ENCODE data around the gene FAAP100.
A peak's percentile ranks its signal among the peaks of the same experiment; 100 is the strongest.

The FAAP100 gene

DNA sequence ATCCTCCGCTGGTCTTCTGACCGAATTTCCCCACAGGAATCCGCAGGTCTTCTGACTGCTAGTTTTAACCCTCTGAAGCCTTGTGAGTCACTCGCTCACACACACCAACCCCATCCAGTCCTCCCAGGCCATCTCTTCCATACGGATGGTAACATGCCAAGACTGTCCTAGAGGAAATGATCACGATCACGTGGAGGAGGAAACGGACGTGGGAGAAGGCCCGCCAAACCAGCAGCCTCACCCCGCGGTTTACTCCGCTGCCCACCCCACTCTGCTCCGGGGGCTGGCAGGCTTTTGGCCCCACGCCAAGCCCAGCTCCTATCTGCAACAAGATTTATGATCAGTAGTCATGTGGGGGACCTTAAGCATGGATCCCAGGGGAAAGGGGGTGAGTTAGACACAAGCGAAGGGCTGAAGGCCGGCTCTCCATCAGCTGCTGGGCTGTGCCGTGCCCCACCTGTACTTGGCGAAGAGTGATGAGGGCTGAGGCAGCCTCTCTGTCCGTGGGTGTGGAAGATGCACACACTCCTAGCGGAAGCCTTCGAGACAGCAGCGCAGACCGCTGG is 1.5 kb upstream of the FAAP100 start:
- no peak for DNase-seq (ENCODE audit: low read depth in 2 of 2)

DNA sequence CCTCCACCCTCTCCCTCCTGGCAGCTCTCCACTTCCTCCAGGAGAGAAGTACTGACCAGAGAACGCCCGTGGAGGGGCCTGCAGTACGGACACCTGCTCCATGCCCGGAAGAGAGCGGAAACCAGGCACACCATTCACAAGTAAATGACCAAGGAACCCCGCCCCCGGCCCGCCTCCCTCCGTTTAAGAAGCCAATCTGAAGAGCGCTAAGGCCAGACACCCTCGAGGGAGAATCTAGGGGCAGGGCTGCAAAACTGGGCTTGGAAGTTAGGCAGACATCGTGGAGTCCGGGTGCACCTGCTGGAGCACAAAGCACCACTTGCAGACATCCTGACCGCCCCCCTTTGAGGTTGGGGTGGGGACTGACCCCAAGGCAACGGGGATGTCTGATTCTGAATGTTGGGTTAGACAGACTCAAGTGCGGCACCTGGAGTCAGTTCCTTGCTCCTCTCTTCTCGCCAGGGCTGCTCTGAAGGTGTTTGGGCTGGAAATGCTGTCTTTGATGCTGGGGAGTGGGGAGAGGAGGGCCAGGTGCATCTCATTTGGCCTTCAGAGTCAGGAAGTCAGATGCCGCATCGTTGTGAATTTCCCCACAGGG is 964 bp upstream of the FAAP100 start:
- DNase-seq (ENCODE audit: low read depth in 2 of 2) = peak; percentile 65 to 67

GRCh38 chr17:81551458-81552243 is 502 bp downstream of the FAAP100 start:
- DNase-seq (ENCODE audit: low read depth in 2 of 2) = peak in 1 of 2 donors; percentile 16

- DNase-seq (ENCODE audit: low read depth in 2 of 2) = no peak
Measured at GRCh38 chr17:81550830-81551457, 1.2 kb downstream of the FAAP100 start.

DNA sequence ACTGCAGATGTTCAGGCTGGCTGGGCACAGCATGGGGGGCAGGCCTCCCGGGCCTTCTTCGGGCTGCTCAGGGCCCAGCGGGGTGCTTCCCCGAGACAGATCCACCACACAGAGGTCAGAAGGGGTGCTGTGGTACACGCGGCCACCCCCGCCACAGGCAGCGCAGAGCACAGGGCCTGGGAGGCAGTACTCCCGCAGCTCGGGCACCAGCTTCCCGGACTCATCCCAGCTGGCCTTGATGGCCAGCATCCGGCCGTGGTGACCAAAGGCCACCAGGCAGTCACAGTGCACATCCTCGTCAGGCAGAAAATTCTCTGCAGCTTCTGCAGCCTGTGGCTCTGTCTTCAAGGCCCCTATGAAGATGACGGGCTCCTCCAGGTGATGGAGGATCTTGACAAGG is 1.9 kb downstream of the FAAP100 start:
- DNase-seq (ENCODE audit: low read depth in 2 of 2) = no peak

- no peak for DNase-seq (ENCODE audit: low read depth in 2 of 2)
Measured at GRCh38 chr17:81549826-81550225, 2.3 kb downstream of the FAAP100 start.

- DNase-seq (ENCODE audit: low read depth in 2 of 2) = no peak
Measured at GRCh38 chr17:81549031-81549557, 3.1 kb downstream of the FAAP100 start.

DNA sequence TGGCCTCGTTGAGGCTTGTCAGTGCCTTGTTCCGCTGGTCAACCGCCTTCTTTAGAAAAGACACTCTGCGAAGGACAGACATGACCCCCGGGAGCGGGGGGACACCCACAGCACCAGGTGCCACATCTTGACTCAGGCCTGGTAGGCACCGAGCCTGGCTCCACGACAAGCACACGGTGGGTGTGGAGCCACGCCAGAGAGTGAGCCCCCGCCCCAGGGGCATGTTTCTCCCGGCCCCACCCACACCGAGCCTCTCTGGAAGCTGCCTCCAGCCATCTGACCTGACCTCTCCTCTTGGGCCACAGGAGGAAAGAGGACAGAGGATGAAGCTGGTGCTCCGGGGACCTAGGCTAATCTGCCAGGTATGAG is 4.6 kb downstream of the FAAP100 start:
- no peak for DNase-seq (ENCODE audit: low read depth in 2 of 2)

- no peak for DNase-seq (ENCODE audit: low read depth in 2 of 2)
Measured at GRCh38 chr17:81546906-81547613, 5.1 kb downstream of the FAAP100 start.

GRCh38 chr17:81545160-81545949 is 6.8 kb downstream of the FAAP100 start:
- no peak for DNase-seq (ENCODE audit: low read depth in 2 of 2)

- DNase-seq (ENCODE audit: low read depth in 2 of 2) = no peak
Measured at GRCh38 chr17:81544281-81544974, 7.7 kb downstream of the FAAP100 start.

DNA sequence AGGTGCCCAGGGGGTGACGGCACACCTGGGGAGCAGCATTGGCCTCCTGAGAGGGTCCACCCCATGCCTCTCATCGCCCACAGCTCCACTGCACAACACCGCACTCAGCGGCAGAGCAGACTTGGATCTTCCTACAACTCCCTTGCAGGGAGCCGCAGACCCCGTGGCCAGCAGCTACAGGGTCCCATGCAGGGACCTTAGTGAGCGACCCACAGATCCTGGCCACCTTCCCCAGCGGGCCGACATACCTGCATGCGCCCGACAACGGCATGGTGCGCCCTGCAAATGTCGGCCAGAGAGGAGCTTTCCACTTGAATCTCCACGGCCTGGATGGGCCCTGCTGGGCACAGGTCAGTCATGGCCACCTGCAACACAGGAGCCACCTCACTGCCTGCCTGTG is 8.4 kb downstream of the FAAP100 start:
- no peak for DNase-seq (ENCODE audit: low read depth in 2 of 2)

GRCh38 chr17:81543339-81543675 is 8.8 kb downstream of the FAAP100 start:
- DNase-seq (ENCODE audit: low read depth in 2 of 2) = no peak

DNA sequence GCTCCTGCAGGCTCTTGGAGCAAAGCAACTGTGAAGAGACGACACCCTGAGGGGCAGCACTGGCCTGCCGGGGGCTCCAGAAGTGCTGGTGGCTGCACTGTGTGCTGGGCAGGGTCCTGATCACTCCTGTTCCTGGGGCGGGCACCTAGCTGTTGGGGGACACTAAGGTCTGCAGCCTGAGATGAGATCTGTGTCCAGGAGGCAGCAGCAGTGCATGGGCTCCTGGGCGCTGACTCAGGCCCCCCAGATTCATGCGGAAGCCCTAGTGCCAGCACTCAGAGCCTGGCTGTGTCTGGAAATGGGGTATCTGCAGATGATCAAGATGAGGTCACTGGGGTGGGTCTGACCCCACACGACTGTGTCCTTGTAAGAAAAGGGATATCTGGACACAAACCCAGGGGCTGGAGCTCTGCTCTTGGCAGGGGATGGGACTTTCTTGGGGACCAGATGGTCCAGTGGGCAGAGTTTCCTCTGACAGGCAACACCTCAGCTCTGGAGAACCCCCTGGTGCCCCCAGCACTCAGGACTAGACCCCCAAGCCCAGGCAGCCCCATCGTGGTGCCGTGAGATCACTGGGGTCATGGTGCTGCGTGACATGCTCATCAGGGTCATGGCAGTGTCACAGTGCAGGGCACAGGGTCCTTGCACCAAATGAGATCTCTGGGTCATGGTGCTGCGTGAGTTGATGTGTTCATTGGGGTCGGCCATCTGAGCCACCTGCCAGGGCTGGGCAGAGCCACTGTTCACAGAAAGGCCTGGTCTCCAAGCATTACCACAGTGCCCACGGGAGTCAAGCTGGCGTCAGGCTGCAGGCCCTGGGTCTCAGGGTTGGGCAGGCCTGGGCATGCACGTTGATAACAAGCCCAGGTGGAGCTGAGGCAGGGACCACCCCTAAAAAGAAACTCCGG is 9.5 kb downstream of the FAAP100 start:
- DNase-seq (ENCODE audit: low read depth in 2 of 2) = no peak

DNA sequence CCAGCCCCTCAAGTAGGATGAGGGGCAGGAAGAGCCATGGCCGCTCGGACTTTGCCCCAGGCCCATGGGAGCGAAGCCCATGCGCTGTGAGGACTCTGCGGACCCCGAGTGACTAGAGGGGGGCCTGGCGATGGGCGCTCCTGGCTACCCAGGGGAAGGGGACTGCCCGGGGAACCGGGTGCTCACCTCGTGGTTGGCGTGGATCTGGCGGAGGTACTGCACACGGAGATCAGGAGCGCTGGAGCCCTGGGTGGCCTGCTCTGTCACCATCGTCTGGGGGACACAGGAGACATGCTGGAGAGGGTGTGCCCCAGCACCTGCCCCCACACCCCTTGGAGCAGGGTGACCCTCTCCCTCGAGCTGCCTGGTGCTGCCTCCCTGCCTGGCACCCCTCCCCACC is 11.0 kb downstream of the FAAP100 start:
- no peak for DNase-seq (ENCODE audit: low read depth in 2 of 2)

DNA sequence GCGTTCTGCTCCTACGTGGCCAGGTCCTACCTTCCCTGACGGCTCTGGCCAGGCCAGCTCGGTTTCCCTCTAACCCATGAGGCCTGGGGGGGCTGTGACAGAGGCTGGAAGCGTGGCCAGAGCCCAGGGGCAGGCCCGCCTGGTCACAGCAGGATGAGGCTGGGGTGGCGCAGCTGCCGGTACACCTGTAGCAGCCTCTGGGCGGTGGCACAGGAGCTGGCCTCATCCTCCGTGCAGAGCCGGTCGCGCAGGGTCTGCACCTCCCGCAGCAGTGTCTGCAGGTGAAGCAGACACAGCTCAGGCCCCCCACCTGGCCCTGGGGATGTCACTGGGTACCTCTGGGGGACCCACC is 11.5 kb downstream of the FAAP100 start:
- no peak for DNase-seq (ENCODE audit: low read depth in 2 of 2)

DNA sequence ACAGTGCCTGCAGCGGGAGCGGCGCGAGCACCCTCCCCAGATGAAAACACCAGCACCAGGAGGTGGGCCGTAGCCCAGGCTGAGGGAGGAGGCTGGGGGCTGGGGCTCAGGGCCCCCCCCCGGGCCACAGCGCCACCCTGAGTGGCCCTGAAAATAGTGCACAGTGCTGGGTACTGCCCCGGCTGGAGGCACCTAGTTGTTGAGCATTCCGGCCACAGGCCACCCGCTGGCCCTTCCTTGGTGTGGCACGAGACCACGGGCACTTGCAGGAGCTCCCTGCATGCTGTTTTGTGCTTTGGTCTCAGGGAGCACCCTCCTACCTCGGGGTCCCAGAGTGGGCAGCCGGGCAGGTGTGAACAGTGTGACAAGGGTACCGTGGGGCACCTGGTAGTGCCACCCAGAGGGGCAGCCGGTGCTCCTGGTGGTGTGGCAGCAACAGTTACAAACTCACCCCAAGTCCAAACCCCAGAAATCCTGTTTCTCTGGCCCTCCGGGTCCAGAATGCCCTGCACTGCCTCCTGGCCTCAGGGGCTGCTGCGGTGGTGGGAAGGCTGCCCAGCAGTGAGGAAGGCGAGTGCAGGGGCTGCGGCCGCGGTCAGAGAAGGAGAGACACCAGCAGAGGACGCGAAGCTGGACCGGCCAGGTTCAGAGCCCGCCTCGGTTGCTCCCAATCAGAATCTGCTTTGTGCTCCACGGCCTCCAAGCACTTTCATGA is 12.0 kb downstream of the FAAP100 start:
- no peak for DNase-seq (ENCODE audit: low read depth in 2 of 2)

GRCh38 chr17:81539571-81539900 is 12.6 kb downstream of the FAAP100 start:
- no peak for DNase-seq (ENCODE audit: low read depth in 2 of 2)
